SK-N-SH (cell line): Measurements from ENCODE around the gene CCRL2. TPM values are rescaled to one million over a fixed set of nuclear protein-coding genes. Genes with fewer than 3 reads are reported as not detected.

Source experiments
- CTCF ChIA-PET: fragments of 300-600, 350-600 bp; formaldehyde crosslinking; extraction: SDS; loops from one replicate; lab custom pipeline; 2021; lab: Yijun Ruan, JAX
- POLR2A ChIA-PET: fragments of 350-600 bp; sonication (Branson Sonifier 250); formaldehyde crosslinking; extraction: SDS; loops from one replicate; lab custom pipeline; 2020; ENCODE audit warnings: antibody characterized with exemption, inconsistent platforms; lab: Yijun Ruan, JAX
- DNase-seq: peaks from one replicate; pipeline ENCODE4 v3.0.0; 2012
- H2AFZ ChIP-seq: fragments of 200-600 bp; sonication (generic); 2 replicates; pipeline ENCODE4 v1.8.1; 2016; ENCODE audit warnings: antibody characterized with exemption, mild to moderate bottlenecking, low read depth
- H3F3A ChIP-seq: fragments of 200-600 bp; sonication (generic); replicated peaks from 2 replicates; pipeline ENCODE3; 2016; ENCODE audit warnings: antibody characterized with exemption, mild to moderate bottlenecking; ENCODE audit not compliant: insufficient read depth
- H3K27ac ChIP-seq, 2 experiments: fragments of 200-500 bp in 1 of 2; fragments of 200-600 bp in 1 of 2; sonication (Bioruptor generic) in 1 of 2; sonication (generic), shearing (Covaris generic) in 1 of 2; 2 replicates each; pipeline versions ENCODE4 v1.5.1 to v1.6.1; 2014 to 2016; ENCODE audit warnings: low read depth in 2 of 2, inconsistent platforms in 1 of 2, low read length in 1 of 2, mild to moderate bottlenecking in 1 of 2, mixed read lengths in 1 of 2
- H3K27me3 ChIP-seq: fragments of 200-600 bp; sonication (generic), shearing (Covaris generic); 2 replicates; pipeline ENCODE4 v1.6.1; 2016; ENCODE audit warnings: mixed run types; ENCODE audit not compliant: insufficient read depth
- H3K36me3 ChIP-seq, 2 experiments: fragments of 200-500 bp in 1 of 2; fragments of 200-600 bp in 1 of 2; sonication (Bioruptor generic) in 1 of 2; sonication (generic) in 1 of 2; replicated peaks in 1 of 2; 2 replicates each; pipeline versions ENCODE3 to v1.5.1; 2014 to 2016; ENCODE audit warnings: low read length in 1 of 2, mild to moderate bottlenecking in 1 of 2; ENCODE audit not compliant: insufficient read depth in 2 of 2, control insufficient read depth in 1 of 2
- H3K4me1 ChIP-seq, 2 experiments: fragments of 200-500 bp in 1 of 2; fragments of 200-600 bp in 1 of 2; sonication (Bioruptor generic) in 1 of 2; sonication (generic), shearing (Covaris generic) in 1 of 2; 2 replicates each; pipeline versions ENCODE4 v1.5.1 to v1.6.1; 2014 to 2016; ENCODE audit warnings: low read depth in 1 of 2, low read length in 1 of 2, mixed run types in 1 of 2; ENCODE audit not compliant: insufficient read depth in 2 of 2, control insufficient read depth in 1 of 2
- H3K4me2 ChIP-seq: fragments of 200-600 bp; sonication (generic), shearing (Covaris generic); 2 replicates; pipeline ENCODE4 v1.6.1; 2017; ENCODE audit warnings: mixed run types
- H3K4me3 ChIP-seq, 2 experiments: fragments of 200-500 bp in 1 of 2; fragments of 200-600 bp in 1 of 2; sonication (Bioruptor generic) in 1 of 2; sonication (generic), shearing (Covaris generic) in 1 of 2; 2 replicates each; pipeline versions ENCODE4 v1.5.1 to v1.8.1; 2014 to 2016; ENCODE audit warnings: low read depth in 2 of 2, inconsistent platforms in 1 of 2, low read length in 1 of 2, mild to moderate bottlenecking in 1 of 2, mixed read lengths in 1 of 2, moderate library complexity in 1 of 2
- H3K79me2 ChIP-seq: fragments of 200-600 bp; sonication (generic); 2 replicates; pipeline ENCODE4 v1.8.1; 2017; ENCODE audit warnings: mild to moderate bottlenecking; ENCODE audit not compliant: insufficient read depth
- H3K9ac ChIP-seq: fragments of 200-600 bp; sonication (generic); 2 replicates; pipeline ENCODE4 v1.6.1; 2017; ENCODE audit warnings: mixed run types
- H3K9me2 ChIP-seq: fragments of 200-600 bp; sonication (generic); 2 replicates; pipeline ENCODE4 v1.6.1; 2017; ENCODE audit warnings: mixed run types
- H3K9me3 ChIP-seq: fragments of 200-600 bp; sonication (generic); 2 replicates; pipeline ENCODE4 v1.6.1; 2017; ENCODE audit warnings: mixed run types, mild to moderate bottlenecking, moderate library complexity
- H4K20me1 ChIP-seq: fragments of 200-600 bp; sonication (generic); 2 replicates; pipeline ENCODE4 v1.6.1; 2017; ENCODE audit warnings: mild to moderate bottlenecking, mixed run types; ENCODE audit not compliant: insufficient read depth
- CHD2 ChIP-seq: fragments of 150-350 bp; IDR thresholded peaks from 2 replicates; pipeline ENCODE4 v1.6.1; 2018; ENCODE audit warnings: low read length; ENCODE audit not compliant: partially characterized antibody
- FOSL2 ChIP-seq: IDR thresholded peaks from 2 replicates; pipeline ENCODE4 v1.4.0; 2012; ENCODE audit warnings: low read depth, mild to moderate bottlenecking, moderate library complexity, borderline replicate concordance
- JUND ChIP-seq: IDR thresholded peaks from 2 replicates; pipeline ENCODE4 v1.4.0; 2012
- MXI1 ChIP-seq: IDR thresholded peaks from 2 replicates; pipeline ENCODE4 v1.6.1; 2012; ENCODE audit warnings: mild to moderate bottlenecking, low read depth, low read length, improper control_type of control experiment
- NRF1 ChIP-seq: IDR thresholded peaks from 2 replicates; pipeline ENCODE4 v1.6.1; 2012; ENCODE audit warnings: low read depth, mild to moderate bottlenecking, low read length
- POLR2AphosphoS5 ChIP-seq: IDR thresholded peaks from 2 replicates; pipeline ENCODE4 v1.6.1; 2012; ENCODE audit warnings: low read depth, low read length
- RAD21 ChIP-seq: IDR thresholded peaks from 2 replicates; pipeline ENCODE4 v1.6.1; 2012; ENCODE audit warnings: mild to moderate bottlenecking, low read length
- TCF12 ChIP-seq: IDR thresholded peaks from 2 replicates; pipeline ENCODE4 v1.4.0; 2012
- USF1 ChIP-seq: IDR thresholded peaks from 2 replicates; pipeline ENCODE4 v1.4.0; 2012; ENCODE audit warnings: low read depth, borderline replicate concordance
- USF2 ChIP-seq: fragments of 150-350 bp; IDR thresholded peaks from 2 replicates; pipeline ENCODE4 v1.6.1; 2017; ENCODE audit warnings: antibody characterized with exemption, low read length, low read depth, borderline replicate concordance
- YY1 ChIP-seq: IDR thresholded peaks from 2 replicates; pipeline ENCODE4 v1.4.0; 2012; ENCODE audit warnings: low read depth, mild to moderate bottlenecking
- WGBS: methylation state at CpG from one replicate; pipeline ENCODE4 v1.1.6; 2017; ENCODE audit warnings: low lambda C conversion rate; 5-methylcytosine and 5-hydroxymethylcytosine counted together
- polyA plus RNA-seq, 3 experiments: library from polyadenylated mRNA; depleted of rRNA; stranded (reverse); fragments of >200 nt; gene quantifications; 2 replicates each; pipeline ENCODE4 v1.2.3, GENCODE V29; 2012
- TF ChIP-seq, protein P1 (sequence below): IDR thresholded peaks from 2 replicates; pipeline ENCODE4 v1.4.0; 2012; ENCODE audit warnings: low read depth
- TF ChIP-seq, protein P2 (sequence below): IDR thresholded peaks from 2 replicates; pipeline ENCODE4 v1.4.0; 2012; ENCODE audit warnings: low read depth, borderline replicate concordance

CCRL2 gene
- polyA plus RNA-seq, 1 of the 3 experiments (the other 2 are of a cell fraction) = not detected

- Histone ChIP-seq H3K27ac (no peak overlapping the region), H3K36me3 (no peaks in the 10 kb centered on the region), H3K4me3 (no peak overlapping the region), H3K9me3 (no peaks in the 10 kb centered on the region), H4K20me1 (no peaks in the 10 kb centered on the region), H3K79me2 (no peaks in the 10 kb centered on the region), H3K9me2 (no peaks in the 10 kb centered on the region), H3K27me3 (no peaks in the 10 kb centered on the region), H2AFZ (no peak overlapping the region), H3F3A (no peaks in the 10 kb centered on the region), H3K9ac (no peak overlapping the region), H3K4me1 (no peaks in the 10 kb centered on the region), H3K4me2 (no peak overlapping the region)
- TF ChIP-seq CHD2 = no peak
- no peak for TF ChIP-seq TCF12
- no peak for TF ChIP-seq USF2
- TF ChIP-seq JUND = no peak
- TF ChIP-seq, protein P1, sequence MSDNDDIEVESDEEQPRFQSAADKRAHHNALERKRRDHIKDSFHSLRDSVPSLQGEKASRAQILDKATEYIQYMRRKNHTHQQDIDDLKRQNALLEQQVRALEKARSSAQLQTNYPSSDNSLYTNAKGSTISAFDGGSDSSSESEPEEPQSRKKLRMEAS = no peak
- WGBS = 23% methylated on average over 5 of the region's 5 CpGs
- DNase-seq = no peak
- POLR2A ChIA-PET = no interaction called here
- CTCF ChIA-PET = no interaction called here
Observed at GRCh38 chr3:46447228-46447985, 40.3 kb downstream of the CCRL2 start.

- 76% methylated on average over 7 of the region's 17 CpGs for WGBS
- Histone ChIP-seq H3K9me3 (no peaks in the 10 kb centered on the region), H3K9ac (no peak overlapping the region), H4K20me1 (no peaks in the 10 kb centered on the region), H3K27ac (no peak overlapping the region), H2AFZ (no peak overlapping the region), H3K4me1 (no peaks in the 10 kb centered on the region), H3K27me3 (0 out of 2 replicates have a peak, but pooled peaks cover 5% of the 10 kb centered on the region), H3K36me3 (no peaks in the 10 kb centered on the region), H3F3A (no peaks in the 10 kb centered on the region), H3K4me2 (no peak overlapping the region), H3K4me3 (no peak overlapping the region), H3K79me2 (no peaks in the 10 kb centered on the region), H3K9me2 (no peaks in the 10 kb centered on the region)
- CTCF ChIA-PET = interaction anchor here (1.3 to 2.6 kb wide), 5 partner anchors 10 to 255 kb away, joined by 3 to 14 read pairs (median 12); no protein-coding TSS in a partner anchor
- TF ChIP-seq FOSL2 (no peak), YY1 (no peak), POLR2AphosphoS5 (no peak), USF1 (no peak), MXI1 (no peak), RAD21 (no peak), CHD2 (no peak), NRF1 (no peak)
- TF ChIP-seq, protein P2, sequence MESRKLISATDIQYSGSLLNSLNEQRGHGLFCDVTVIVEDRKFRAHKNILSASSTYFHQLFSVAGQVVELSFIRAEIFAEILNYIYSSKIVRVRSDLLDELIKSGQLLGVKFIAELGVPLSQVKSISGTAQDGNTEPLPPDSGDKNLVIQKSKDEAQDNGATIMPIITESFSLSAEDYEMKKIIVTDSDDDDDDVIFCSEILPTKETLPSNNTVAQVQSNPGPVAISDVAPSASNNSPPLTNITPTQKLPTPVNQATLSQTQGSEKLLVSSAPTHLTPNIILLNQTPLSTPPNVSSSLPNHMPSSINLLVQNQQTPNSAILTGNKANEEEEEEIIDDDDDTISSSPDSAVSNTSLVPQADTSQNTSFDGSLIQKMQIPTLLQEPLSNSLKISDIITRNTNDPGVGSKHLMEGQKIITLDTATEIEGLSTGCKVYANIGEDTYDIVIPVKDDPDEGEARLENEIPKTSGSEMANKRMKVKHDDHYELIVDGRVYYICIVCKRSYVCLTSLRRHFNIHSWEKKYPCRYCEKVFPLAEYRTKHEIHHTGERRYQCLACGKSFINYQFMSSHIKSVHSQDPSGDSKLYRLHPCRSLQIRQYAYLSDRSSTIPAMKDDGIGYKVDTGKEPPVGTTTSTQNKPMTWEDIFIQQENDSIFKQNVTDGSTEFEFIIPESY = no peak
- POLR2A ChIA-PET = interaction anchor here (0.6 kb wide), 1 partner anchor 18 kb away, joined by 4 read pairs; no protein-coding TSS in a partner anchor
- no peak for DNase-seq
Observed at GRCh38 chr3:46448721-46449120, 41.7 kb downstream of the CCRL2 start.
